ENCODE measurements around the gene NALCN. TPM values are rescaled to one million over a fixed set of nuclear protein-coding genes. Genes with fewer than 3 reads are reported as not detected.

Gene NALCN
- total and polyA plus RNA-seq, 2 donors (not counting 1 experiment from before 2014, with no cell fraction given): not detected

GRCh38 chr13:101140936-101141335, 275.4 kb downstream of the NALCN start:
- TF ChIP-seq, protein P1, sequence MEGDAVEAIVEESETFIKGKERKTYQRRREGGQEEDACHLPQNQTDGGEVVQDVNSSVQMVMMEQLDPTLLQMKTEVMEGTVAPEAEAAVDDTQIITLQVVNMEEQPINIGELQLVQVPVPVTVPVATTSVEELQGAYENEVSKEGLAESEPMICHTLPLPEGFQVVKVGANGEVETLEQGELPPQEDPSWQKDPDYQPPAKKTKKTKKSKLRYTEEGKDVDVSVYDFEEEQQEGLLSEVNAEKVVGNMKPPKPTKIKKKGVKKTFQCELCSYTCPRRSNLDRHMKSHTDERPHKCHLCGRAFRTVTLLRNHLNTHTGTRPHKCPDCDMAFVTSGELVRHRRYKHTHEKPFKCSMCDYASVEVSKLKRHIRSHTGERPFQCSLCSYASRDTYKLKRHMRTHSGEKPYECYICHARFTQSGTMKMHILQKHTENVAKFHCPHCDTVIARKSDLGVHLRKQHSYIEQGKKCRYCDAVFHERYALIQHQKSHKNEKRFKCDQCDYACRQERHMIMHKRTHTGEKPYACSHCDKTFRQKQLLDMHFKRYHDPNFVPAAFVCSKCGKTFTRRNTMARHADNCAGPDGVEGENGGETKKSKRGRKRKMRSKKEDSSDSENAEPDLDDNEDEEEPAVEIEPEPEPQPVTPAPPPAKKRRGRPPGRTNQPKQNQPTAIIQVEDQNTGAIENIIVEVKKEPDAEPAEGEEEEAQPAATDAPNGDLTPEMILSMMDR (IDR thresholded peaks at IDR 0.05): no peak
- no peak for TF ChIP-seq EZH2 (IDR thresholded peaks at IDR 0.05; ENCODE audit: borderline replicate concordance, insufficient read depth, low read depth, low read length, poor library complexity, severe bottlenecking)
- Mint-ChIP-seq H3K9me3 (ENCODE audit: insufficient read depth) (no peaks in the 10 kb centered on the region), H3K4me3 (no peak overlapping the region), H3K27me3 (peaks cover 15% of the 10 kb centered on the region), H3K4me1 (no peaks in the 10 kb centered on the region), H3K27ac (no peak overlapping the region)
- Histone ChIP-seq H2AFZ (ENCODE audit: insufficient read depth, low read depth, low read length, poor library complexity, severe bottlenecking) (no peak overlapping the region), H3K4me1 (ENCODE audit: control insufficient read depth in 2 of 2, insufficient read depth in 2 of 2, low read length in 2 of 2) (no peaks in the 10 kb centered on the region), H4K20me1 (ENCODE audit: control insufficient read depth, insufficient read depth, low read length, poor library complexity, severe bottlenecking) (no peaks in the 10 kb centered on the region), H3K4me3 (ENCODE audit: control extremely low read depth in 1 of 5, extremely low read depth in 1 of 5, insufficient read depth in 1 of 5, low read depth in 2 of 5, low read length in 4 of 5) (no peak overlapping the region), H3K9me3 (ENCODE audit: control extremely low read depth in 1 of 3, control insufficient read depth in 2 of 3, insufficient read depth in 1 of 3, low read length in 2 of 3) (no peaks in the 10 kb centered on the region), H3K27me3 (replicated peaks in 1 of 4; ENCODE audit: control extremely low read depth in 1 of 4, control insufficient read depth in 3 of 4, insufficient read depth in 4 of 4, low read length in 3 of 4) (peaks cover 0 to 4% (median 1%) of the 10 kb centered on the region in 4 experiments), H3K27ac (ENCODE audit: low read length in 2 of 2) (no peak overlapping the region), H3K36me3 (replicated peaks in 1 of 2; ENCODE audit: control extremely low read depth in 1 of 2, control insufficient read depth in 1 of 2, extremely low read depth in 1 of 2, insufficient read depth in 2 of 2, low read length in 1 of 2) (no peaks in the 10 kb centered on the region), H3K79me2 (ENCODE audit: control insufficient read depth, insufficient read depth, low read length) (no peaks in the 10 kb centered on the region), H3K4me2 (replicated peaks; ENCODE audit: low read depth, low read length, poor library complexity, severe bottlenecking) (no peak overlapping the region), H3K9ac (ENCODE audit: low read length) (no peak overlapping the region)
- WGBS (ENCODE audit: insufficient coverage): no CpG with 5 or more reads among the region's 2 CpGs
- ATAC-seq (ENCODE audit: low read depth) (no peak), DNase-seq (no peak)
- intact Hi-C loops (cut with micrococcal nuclease): no loop called here
- ChIA-PET POLR2A (no interaction called here), CTCF (no interaction called here)

- no peak for ATAC-seq (ENCODE audit: low read depth)
- ChIA-PET CTCF (no interaction called here), POLR2A (no interaction called here)
- no CpG with 5 or more reads among the region's 9 CpGs for WGBS (ENCODE audit: insufficient coverage)
- intact Hi-C loops (cut with micrococcal nuclease): no loop called here
- Histone ChIP-seq H3K4me2 (replicated peaks; ENCODE audit: low read depth, low read length, poor library complexity, severe bottlenecking) (no peak overlapping the region), H3K4me1 (ENCODE audit: control insufficient read depth in 2 of 2, insufficient read depth in 2 of 2, low read length in 2 of 2) (no peaks in the 10 kb centered on the region), H3K9ac (ENCODE audit: low read length) (no peak overlapping the region), H3K4me3 (ENCODE audit: control extremely low read depth in 1 of 5, extremely low read depth in 1 of 5, insufficient read depth in 1 of 5, low read depth in 2 of 5, low read length in 4 of 5) (no peak overlapping the region), H3K79me2 (ENCODE audit: control insufficient read depth, insufficient read depth, low read length) (no peaks in the 10 kb centered on the region), H4K20me1 (ENCODE audit: control insufficient read depth, insufficient read depth, low read length, poor library complexity, severe bottlenecking) (no peaks in the 10 kb centered on the region), H3K27ac (ENCODE audit: low read length in 2 of 2) (no peak overlapping the region), H3K36me3 (replicated peaks in 1 of 2; ENCODE audit: control extremely low read depth in 1 of 2, control insufficient read depth in 1 of 2, extremely low read depth in 1 of 2, insufficient read depth in 2 of 2, low read length in 1 of 2) (no peaks in the 10 kb centered on the region), H3K9me3 (ENCODE audit: control extremely low read depth in 1 of 3, control insufficient read depth in 2 of 3, insufficient read depth in 1 of 3, low read length in 2 of 3) (no peaks in the 10 kb centered on the region), H3K27me3 (replicated peaks in 1 of 4; ENCODE audit: control extremely low read depth in 1 of 4, control insufficient read depth in 3 of 4, insufficient read depth in 4 of 4, low read length in 3 of 4) (peaks cover 0 to 4% (median 1%) of the 10 kb centered on the region in 4 experiments), H2AFZ (ENCODE audit: insufficient read depth, low read depth, low read length, poor library complexity, severe bottlenecking) (no peak overlapping the region)
- DNase-seq: no peak
- Mint-ChIP-seq H3K4me1 (no peaks in the 10 kb centered on the region), H3K27me3 (peaks cover 13% of the 10 kb centered on the region), H3K9me3 (ENCODE audit: insufficient read depth) (no peaks in the 10 kb centered on the region), H3K27ac (no peak overlapping the region), H3K4me3 (no peak overlapping the region)
- no peak for TF ChIP-seq EZH2 (IDR thresholded peaks at IDR 0.05; ENCODE audit: borderline replicate concordance, insufficient read depth, low read depth, low read length, poor library complexity, severe bottlenecking)
- TF ChIP-seq, protein P1 (IDR thresholded peaks at IDR 0.05): no peak
Observed at GRCh38 chr13:101140087-101140770, 276.1 kb downstream of the NALCN start.

Data from B cell (primary cell).